Astrocyte (in vitro differentiated cells and primary cell): ENCODE data around the gene ZNF280D.

Experiments used
- CTCF ChIP-seq: IDR thresholded peaks from 2 replicates; pipeline ENCODE4 v1.5.1; 2011; ENCODE audit warnings: low read depth, mild to moderate bottlenecking, inconsistent platforms, low read length, moderate library complexity; ENCODE audit not compliant: insufficient read depth
- EZH2 ChIP-seq: IDR thresholded peaks from 2 replicates; pipeline ENCODE4 v1.6.1; 2012; ENCODE audit warnings: mild to moderate bottlenecking, low read length, inconsistent platforms; ENCODE audit not compliant: insufficient read depth

GRCh38 chr15:56659197-56659596 lies 74.1 kb downstream of the ZNF280D start:
- TF ChIP-seq CTCF (no peak), EZH2 (no peak)
